HL-60/S4 treated with retinoic acid at 250 ng/mL for 4 days and 3 days (cell line): ENCODE measurements around the gene DDX1.

Source experiments
- in situ Hi-C: fragments of 300-500 bp; cut with MboI; formaldehyde crosslinking; loops from 2 replicates; pipeline ENCODE4 v1.7.0; 2022; ENCODE audit warnings: low sequenced_read_pairs

DDX1 gene

DNA sequence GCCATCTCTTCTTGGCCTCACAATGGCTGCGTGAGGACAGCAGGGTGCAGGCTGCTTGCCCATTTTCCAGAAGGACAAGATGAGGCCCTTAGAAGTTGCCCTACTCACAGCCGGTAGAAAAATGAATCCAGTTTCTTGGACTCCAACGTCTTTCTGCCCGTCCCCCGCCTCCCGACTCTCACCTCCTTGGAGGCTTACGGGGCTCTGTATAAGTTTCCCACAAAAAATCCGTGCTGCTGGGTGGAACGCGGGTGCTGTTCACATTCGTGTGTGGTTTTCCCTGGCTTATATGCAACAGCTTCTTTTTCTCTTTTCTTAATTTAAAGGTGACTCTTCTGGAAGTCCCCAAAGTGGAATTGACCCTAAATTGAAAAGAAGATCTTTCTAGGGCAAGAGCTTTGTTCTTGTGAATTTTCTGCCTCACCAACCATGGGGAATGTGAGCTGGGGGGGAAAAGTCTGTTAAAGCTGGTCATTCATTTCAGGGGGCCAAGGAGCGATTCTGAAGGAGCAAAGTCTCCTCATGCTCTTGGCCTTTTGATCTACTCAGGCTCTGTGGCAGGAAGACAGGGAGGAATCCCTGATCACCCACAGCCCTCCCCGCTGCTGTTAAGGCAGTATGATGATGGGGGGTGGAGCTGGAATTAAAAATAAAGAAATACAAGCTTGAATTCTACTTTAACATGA lies 51.3 kb downstream of the DDX1 start:
- in situ Hi-C loops, result no loop called here

DNA sequence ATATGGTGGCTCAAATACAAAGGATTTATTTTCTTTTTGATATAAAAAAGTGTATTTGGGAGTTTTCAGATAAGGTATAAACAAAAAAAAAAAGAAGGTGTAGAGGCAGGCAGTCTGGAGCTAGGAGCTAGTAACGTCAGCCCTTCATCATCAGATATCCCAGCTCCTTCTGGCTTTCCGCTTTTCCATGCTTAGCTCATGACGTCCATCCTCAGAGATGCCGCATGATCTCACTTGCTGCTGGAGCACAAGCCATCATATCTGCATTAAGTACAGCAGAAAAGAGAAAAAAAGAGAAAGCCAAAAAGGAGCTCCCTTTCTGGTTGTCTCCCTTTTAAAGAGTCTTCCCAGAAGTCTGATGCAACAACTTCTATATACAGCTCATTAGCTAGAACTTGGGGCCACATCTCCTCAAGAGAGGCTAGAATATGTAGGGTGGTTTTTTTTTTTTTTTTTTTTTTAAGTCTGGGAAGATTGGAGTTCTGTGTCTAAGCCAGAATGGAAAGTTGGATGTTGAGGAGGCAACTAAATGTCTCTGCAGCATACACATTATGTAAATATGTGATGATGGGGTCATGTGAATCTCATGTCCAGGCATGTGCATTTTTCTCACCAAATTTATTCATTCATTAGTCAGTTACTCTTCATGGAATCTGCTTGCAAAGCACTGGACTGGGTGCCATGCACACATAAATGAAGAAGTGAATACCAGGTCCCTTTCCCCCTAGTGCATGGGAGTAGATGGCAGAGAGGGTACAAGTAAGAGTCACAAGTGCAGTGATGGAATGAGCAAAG lies 52.3 kb downstream of the DDX1 start:
- in situ Hi-C loops, result no loop called here

DNA sequence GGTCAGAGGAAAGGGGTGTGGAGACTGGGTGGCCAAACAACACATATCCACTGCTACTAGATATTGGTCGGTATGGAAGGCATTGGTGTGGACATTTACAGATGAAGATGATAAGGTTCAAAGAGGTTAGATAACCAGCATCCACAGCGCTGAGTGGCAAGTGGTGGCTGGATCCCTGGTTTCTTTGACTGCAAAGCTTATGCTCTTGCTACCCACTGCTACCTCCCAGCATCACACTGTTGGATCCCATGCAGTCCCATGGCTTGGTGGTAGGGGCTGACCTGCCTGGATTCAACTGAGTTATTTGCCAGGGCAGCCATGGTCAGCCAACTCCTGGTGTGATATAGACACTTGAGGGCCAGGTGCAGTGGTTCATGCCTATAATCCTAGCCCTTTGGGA lies 53.6 kb downstream of the DDX1 start:
- in situ Hi-C loops, result no loop called here

DNA sequence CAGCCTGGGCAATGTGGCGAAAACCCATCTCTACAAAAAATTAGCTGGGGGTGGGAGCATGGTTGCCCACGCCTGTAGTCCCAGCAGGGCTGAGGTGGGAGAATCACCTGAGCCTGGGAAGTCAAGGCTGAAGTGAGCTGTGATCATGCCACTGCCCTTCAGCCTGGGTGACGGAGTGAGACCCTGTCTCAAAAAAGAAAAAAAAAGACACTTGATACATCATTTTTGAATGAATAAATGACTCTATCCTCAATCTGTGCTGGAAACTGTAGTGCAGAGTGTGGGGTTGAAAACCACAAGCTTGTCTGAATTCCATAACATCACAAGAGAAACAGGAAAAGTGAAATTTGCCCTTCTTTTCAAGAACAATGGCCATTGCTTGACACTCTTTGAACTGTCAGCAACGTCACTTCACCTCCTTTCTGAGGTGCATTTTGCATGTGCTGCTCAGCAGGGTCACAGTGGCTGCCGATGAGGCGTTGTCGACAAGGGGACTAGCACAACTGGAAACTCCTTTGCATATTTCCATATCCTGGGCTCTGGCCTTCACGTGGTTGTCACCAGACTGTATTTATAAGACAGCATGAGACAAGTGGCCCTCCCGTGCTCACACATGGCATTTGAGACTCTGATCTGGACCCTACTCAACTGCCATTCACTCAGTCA lies 54.2 kb downstream of the DDX1 start:
- in situ Hi-C loops, result no loop called here

DNA sequence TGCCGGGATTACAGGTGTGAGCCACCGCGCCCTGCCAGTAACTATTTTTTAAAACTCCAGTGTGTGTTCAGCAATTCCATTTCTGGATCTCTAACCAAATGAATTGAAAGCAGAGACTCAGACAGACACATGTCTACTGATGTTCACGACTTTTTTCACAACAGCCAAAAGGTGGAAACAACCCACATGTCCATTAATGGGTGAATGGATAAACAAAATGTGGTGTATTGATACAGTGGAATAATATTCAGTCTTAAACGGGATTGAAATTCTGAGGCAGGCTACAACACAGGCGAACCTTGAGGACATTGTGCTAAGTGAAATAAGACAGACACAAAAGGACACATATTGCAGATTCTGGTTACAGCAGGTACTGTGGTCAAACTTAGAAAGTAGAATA lies 55.0 kb downstream of the DDX1 start:
- in situ Hi-C loops, result no loop called here

DNA sequence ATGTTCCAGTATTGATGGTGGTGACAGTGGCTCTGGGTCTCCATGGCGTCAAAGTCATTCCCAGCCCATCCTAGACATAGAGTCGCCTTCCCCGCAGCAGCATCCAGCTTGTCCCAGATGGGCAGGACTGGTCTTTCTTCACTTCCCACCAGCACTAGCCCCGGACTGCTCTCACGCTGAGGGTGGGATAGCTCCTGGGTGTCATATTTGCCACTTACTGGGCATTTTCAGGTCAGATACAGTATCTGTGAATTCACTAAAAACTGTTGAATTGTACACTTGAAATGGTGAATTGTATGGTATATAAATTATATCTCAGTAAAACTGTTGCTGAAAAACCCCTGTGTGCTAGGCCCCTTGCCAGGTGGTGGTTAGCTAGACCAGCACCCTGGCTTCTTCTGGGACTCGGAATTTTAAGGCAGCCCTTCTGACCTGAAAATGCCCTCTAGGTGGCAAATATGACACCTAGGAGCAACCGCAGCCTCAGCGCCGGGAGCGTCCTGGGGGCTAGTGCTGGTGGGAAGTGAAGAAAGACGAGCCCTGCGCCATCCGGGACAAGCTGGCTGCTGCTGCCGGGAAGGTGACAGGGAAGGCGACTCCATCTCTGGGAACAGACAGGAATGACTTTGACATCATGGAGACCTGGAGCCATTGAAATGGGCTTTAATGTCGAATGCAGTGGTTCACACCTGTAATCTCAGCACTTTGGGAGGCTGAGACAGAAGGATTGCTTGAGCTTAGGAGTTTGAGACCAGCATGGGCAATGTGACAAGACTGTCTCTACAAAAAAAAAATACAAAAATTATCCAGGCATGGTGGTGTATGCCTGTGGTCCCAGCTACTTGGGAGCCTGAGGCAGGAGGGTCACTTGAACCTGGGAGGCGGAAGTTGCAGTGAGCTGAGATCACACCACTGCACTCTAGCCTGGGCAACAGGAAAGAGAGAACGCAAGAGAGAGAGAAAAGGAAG lies 56.2 kb downstream of the DDX1 start:
- in situ Hi-C loops, result no loop called here

DNA sequence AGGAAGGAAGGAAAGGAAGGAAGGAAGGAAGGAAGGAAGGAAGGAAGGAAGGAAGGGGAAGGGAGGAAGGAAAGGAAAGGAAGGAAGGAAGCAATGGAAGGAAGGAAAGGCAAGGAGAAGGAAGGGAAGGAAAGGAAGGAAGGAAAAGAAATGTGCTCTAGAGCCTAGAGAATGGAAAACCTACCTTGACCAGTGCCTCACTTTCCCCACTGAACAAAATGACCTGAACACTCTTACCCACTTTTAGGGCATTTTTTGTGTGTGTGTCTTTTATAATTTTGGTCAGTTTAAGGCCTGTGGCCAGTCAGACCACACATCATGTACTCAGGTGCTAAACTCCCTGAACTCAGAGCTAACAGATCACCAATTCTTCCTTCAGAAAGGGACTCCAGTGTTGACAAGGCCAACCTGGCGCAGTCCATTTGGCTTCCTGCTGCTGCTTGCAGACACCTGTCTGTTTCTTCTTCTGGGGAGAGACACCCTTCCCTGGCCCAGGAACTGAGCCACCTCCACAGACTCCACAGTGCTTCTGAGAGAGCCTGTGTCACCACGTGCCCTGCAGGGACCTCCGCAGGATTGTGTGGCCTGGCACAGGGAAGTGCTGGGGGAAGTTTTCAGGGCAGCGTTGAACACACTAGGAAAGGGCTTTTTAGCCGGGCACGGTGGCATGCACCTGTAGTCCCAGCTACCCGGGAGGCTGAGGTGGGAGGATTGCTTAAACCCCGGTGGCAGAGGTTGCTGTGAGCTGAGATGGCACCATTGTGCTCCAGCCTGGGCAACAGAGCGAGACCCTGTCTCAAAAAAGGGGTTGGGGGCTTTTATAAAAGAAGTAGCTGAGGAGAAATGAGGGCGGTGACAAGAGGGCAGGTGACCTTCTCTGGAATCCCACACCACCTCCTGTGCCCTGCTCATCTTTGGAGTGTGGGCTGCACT lies 57.2 kb downstream of the DDX1 start:
- in situ Hi-C loops, result no loop called here

DNA sequence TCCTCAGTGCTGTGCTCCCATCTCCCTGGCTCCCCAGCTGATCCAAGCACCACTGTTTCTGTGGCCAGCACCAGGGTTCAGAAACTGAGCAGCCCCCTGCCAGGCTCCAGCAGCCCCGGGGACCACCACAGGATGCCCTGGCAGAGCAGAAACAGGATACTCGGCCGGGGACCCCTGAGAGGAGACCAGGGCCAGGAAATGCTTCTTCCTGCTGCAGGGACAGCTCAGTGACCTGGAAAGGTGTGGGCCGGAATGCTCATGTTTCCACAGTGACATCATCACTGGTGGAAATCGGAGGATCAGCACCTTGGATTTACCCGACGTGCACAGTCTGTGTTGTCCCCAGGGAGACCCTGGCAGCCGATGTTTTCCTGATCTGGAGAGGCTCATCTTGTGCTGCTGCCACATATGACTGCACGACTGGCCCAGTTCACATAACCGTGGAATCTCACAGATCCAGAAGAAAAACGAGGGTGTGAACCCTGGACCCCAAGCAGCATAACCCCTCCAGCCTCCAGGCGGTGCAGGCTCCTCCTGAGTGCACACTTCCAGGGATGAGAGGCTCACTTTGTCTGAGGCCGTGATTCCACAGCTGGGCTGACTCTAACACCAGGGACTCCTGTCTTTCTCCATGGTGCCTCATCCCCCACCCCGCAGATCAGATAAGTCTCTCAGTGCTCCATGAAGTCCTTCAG lies 58.0 kb downstream of the DDX1 start:
- in situ Hi-C loops, result no loop called here

DNA sequence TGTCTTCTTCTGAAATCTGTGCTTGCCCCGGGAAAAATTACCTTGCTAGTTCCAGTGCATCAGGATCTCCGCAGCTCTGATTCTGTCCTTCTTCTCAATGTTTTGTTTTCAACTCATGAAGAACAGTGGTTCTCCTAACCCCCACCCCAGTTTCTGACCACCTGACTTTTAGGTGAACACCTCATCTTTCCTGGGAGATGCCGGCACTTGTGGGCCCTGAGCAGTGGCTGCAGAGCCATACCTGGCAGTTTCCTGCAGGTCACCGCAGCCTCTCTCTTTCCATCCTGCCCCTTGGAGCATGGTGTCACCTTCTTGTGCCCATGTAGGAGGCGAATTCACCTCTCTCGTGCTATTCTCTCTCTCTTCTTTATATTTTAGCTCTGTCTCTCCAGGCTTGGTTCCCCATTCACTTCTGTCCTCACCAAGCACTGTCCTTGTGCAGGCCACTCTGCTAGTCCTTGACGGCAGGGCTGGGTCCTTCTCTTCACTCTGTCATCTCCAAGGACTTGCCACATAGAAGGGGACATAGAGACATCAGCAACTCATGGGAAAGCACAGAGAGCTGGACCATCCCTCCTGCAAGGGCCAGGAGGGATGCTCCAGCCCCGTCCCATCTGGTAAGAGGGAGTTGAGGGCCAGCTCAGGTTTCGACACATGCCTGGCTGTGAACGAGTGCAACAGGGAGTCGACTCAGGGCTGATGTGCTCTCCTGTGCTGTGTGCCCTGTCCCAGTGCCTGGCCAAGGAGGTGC lies 59.1 kb downstream of the DDX1 start:
- in situ Hi-C loops, result no loop called here

DNA sequence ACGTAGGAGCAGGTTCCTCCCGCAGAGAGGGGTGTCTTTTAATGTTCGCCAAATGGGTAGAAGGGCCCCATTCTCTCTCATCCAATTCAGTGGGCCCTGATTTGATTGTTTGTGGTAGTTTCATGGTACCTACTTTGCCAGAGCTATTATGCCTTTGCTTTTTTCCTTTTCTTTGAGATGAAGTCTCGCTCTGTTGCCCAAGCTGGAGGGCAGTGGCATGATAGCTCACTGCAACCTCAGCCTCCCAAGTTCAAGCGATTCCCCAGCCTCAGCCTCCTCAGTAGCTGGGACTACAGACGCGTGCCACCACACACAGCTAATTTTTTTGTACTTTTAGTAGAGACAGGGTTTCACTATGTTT lies 59.7 kb downstream of the DDX1 start:
- in situ Hi-C loops, result no loop called here

DNA sequence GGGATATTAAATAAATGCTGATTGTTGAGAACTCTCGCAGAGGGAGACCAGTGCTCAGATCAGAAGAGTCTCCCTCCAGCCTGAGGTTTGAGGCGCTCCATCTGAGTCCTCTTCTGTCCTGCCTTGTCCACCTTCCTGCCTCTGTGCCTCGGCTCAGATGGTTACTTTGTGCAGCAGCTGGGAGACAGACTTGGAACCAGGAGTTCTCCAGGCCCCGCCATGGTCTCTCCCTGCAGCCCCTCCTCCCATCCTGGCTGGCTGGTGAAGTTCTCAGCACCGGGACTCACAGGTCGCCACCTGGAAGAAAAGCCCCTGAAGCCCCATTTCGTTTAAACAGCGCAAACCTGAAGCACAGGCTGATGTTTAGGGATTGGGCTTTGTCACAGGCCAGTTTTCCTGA lies 60.6 kb downstream of the DDX1 start:
- in situ Hi-C loops, result no loop called here

DNA sequence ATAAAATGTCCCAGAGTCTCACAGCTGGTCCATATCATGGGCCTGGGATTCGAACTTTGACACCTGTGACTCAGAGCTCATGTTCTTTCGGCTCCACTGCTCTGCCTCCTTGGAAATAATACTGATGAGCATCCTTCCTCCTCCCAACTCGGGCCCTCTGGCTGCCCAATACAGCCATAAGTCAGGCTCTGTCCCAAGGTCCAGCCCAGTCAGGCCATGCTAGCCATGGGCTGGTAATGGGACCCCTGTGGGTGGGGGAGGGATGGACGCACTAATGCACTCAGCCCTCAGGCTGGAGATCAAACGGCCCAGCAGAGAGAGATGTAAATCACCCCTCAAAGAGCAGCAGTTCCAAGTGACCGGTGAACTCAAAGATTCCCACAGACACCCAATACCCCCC lies 61.1 kb downstream of the DDX1 start:
- in situ Hi-C loops, result no loop called here

DNA sequence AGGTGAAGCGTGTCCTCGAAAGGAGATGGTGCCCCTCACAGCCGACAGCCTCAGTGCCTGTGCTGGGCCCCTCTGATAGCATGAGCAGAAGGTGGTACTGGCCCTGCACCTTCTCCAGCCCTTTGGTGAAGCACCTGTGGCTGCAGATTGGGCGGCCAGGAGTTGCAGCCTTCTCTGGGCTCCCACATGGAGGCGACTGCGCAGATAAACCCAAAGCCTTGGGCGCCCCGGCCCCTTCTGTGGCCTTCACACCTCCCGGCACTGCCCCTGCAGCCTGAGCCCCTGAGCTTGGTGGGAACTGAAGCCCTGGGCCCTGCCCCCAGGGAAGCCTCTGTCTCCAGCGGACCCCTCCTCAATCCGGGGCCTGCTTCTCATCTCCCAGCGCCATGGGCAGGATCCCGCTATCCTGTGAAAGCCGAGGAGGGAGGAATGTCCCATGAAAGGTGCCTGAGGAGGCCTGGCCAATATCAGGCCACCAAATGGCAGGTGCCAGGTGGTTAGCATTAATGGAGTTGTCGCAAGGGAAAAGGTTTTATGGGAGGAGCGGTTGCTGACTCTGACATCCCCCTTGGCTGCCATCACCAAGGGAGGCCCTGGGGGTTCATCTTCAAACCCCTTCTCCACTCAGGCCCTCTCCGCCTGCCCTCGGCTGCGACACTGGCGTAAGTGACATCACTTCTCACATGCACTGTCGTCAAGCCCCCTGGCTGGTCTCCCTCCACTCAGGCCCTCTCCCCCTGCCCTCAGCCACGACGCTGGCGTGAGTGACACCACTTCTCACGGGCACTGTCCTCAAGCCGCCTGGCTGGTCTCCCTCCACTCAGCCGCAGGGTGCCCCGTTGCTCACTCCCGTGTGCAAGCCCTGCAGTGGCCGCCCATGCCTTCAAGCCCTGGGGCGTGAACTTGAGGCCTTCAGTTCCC lies 62.4 kb downstream of the DDX1 start:
- in situ Hi-C loops, result no loop called here

DNA sequence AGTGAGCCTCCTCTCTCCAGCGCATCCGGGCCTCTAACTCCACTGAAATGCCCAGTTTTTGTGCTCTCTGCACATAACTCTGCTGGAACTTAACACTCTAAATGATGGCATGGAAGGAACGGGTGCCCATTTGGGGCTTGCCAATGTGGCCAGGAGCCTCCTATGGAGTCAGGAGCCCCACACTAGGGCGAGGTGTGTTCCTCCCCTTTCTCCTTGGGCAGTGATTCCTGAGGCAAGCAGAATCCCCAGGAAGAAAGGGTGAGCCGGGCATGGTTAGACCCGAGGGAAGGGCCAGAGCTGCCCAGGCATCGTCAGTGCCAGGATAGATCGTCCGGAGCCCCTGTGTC lies 63.0 kb downstream of the DDX1 start:
- in situ Hi-C loops, result no loop called here

DNA sequence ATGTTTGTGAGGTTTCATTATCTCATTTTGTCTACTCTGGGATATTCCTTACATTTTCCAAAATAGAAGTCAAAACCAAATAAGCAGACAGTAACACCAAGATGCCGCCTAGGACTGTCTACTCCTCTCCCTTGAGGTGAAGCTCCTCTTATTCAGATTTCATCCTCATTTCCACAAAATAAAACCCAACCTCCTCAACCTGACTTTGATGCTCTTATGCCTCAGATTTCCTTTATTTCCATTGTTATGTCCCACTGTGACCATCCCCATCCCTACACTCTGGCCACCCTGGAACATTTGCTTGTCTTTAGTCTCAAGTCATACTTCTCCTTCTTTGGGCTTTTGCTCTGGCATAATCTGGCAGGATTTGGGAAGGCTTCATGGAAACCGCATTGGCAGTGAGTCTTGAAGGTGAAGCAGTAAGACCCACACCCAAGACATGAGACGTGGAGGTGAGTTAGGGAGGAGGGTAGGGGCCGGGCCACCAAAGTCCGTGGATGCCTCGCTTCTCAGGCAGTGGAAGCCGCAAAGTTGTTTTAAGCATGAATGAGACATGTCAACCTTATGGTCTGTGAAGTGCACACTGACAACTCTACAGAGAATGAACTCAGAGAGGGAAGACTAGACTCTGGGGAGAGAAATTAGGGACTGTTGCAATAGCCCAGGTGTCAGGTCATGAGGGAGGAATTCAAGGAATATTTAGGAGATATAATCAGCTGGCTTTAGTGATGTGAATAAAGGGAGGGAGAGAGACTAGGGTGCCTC lies 63.6 kb downstream of the DDX1 start:
- in situ Hi-C loops, result no loop called here

DNA sequence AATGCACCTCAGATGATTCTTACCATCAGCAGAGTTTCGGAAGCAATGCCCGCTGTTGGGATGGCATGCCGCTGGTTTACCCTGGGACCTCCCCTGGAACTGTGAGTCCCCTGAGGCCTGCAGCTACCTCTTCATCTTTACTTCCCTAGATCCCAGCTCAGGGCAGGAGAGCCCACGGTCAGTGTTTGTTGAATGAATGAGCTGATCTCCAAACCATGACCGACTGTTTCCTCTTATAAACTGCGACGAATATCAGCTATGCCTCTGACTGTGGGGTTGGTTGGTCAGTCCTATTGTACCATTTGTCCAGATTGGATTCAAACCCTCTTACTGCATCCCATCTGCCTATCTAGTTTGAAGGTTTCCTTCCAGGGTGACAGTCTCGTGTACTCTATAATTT lies 64.4 kb downstream of the DDX1 start:
- in situ Hi-C loops, result no loop called here

DNA sequence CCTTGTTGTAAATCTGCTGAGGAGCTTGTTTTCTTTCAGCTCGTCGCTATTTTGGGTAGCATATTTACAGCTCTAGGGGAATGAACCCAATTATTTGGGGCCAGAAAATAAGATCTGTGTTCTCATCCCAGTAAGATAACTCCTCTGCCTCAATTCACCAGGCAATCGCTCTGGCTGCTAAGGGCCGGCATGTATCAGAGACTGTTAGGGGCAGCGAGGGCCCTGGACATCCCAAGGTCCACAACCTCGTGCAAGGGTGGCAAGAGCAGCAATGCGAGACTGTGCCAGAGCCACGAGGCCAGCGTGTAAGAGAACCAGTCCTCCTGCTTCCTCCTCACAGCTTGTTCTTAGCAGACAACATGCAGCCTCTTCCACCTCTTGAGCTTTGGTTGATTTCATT lies 66.1 kb downstream of the DDX1 start:
- in situ Hi-C loops, result no loop called here
